Measurements from ENCODE around the gene CLEC2D. TPM values are rescaled to one million over a fixed set of nuclear protein-coding genes. Genes with fewer than 3 reads are reported as not detected.

CLEC2D gene
- total and polyA plus RNA-seq, 4 donors = 0.16 to 3.7 (median 3.0) TPM

- TF ChIP-seq YY1 (IDR thresholded peaks at IDR 0.05) = no peak
- TF ChIP-seq SP1 (IDR thresholded peaks at IDR 0.05) = no peak
- TF ChIP-seq ZBTB33 (IDR thresholded peaks at IDR 0.05) = no peak
- TF ChIP-seq, protein P1, sequence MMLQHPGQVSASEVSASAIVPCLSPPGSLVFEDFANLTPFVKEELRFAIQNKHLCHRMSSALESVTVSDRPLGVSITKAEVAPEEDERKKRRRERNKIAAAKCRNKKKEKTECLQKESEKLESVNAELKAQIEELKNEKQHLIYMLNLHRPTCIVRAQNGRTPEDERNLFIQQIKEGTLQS (IDR thresholded peaks at IDR 0.05) = no peak
- no peak for TF ChIP-seq NR2F2 (IDR thresholded peaks at IDR 0.05)
- TF ChIP-seq EGR1 (IDR thresholded peaks at IDR 0.05; ENCODE audit: low read depth in 2 of 2) = no peak
- TF ChIP-seq FOXA2 (IDR thresholded peaks at IDR 0.05) = no peak
- TF ChIP-seq RAD21 (IDR thresholded peaks at IDR 0.05) = no peak
- DNase-seq (ENCODE audit: low spot score) = no peak
- Histone ChIP-seq H3K4me1 (ENCODE audit: control insufficient read depth in 4 of 4, insufficient read depth in 4 of 4, low read length in 3 of 4) (peaks cover 0 to 4% (median 0%) of the 10 kb centered on the region in 4 donors), H3K9me3 (ENCODE audit: control insufficient read depth in 4 of 4, low read length in 3 of 4) (no peaks in the 10 kb centered on the region), H3K36me3 (ENCODE audit: control insufficient read depth in 4 of 4, insufficient read depth in 3 of 4, low read depth in 1 of 4, low read length in 3 of 4) (no peaks in the 10 kb centered on the region), H3K27me3 (ENCODE audit: control insufficient read depth in 4 of 4, insufficient read depth in 4 of 4, low read length in 3 of 4) (no peaks in the 10 kb centered on the region), H3K4me3 (ENCODE audit: low read depth in 1 of 3, low read length in 3 of 3) (no peak overlapping the region), H3K9ac (ENCODE audit: low read depth in 1 of 2, low read length in 2 of 2) (no peak overlapping the region), H3K27ac (ENCODE audit: low read depth in 1 of 2, low read length in 2 of 2) (no peak overlapping the region)
These were observed 36.7 kb downstream of the CLEC2D start for GRCh38 chr12:9706086-9706685.

DNA sequence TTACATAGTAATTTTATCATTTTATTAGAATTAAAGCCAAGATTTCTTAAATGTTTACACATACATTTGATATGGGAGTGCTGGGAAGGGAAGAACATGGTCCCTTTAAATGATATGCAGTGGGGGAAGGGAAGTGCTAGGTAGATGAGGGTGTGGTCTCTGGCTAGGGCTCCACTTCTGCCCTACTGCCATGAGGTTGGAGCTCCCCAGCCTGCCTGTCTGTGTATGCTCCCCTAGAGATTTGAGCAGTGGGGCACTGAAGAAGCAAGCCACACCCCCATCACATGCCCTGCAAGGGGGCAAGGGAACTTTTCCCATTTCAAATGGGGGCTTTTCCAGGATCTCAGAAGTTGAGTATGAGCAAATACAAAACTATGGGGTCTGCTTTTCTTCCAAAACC lies 37.8 kb downstream of the CLEC2D start:
- no peak overlapping the region for H3K9ac ChIP-seq (ENCODE audit: low read depth in 1 of 2, low read length in 2 of 2)
- H3K36me3 ChIP-seq (ENCODE audit: control insufficient read depth in 4 of 4, insufficient read depth in 3 of 4, low read depth in 1 of 4, low read length in 3 of 4) = no peaks in the 10 kb centered on the region
- no peak for TF ChIP-seq GABPA (IDR thresholded peaks at IDR 0.05 in 1 of 2, conservative IDR thresholded peaks at IDR 0.05 in 1 of 2)
- TF ChIP-seq FOXA1 (IDR thresholded peaks at IDR 0.05) = no peak
- TF ChIP-seq HNF4A (conservative IDR thresholded peaks at IDR 0.05) = no peak
- TF ChIP-seq HNF4G (IDR thresholded peaks at IDR 0.05) = no peak
- TF ChIP-seq SP1 (IDR thresholded peaks at IDR 0.05) = no peak
- TF ChIP-seq, protein P1 (IDR thresholded peaks at IDR 0.05) = no peak
- no peak for TF ChIP-seq YY1 (IDR thresholded peaks at IDR 0.05)
- TF ChIP-seq JUND (IDR thresholded peaks at IDR 0.05) = no peak
- no peak for TF ChIP-seq TAF1 (conservative IDR thresholded peaks at IDR 0.05)
- no peak for TF ChIP-seq RXRA (IDR thresholded peaks at IDR 0.05)
- TF ChIP-seq NR2F2 (IDR thresholded peaks at IDR 0.05) = no peak
- no peak for TF ChIP-seq FOXA2 (IDR thresholded peaks at IDR 0.05)
- no peak for TF ChIP-seq EGR1 (IDR thresholded peaks at IDR 0.05; ENCODE audit: low read depth in 2 of 2)
- TF ChIP-seq, protein P2, sequence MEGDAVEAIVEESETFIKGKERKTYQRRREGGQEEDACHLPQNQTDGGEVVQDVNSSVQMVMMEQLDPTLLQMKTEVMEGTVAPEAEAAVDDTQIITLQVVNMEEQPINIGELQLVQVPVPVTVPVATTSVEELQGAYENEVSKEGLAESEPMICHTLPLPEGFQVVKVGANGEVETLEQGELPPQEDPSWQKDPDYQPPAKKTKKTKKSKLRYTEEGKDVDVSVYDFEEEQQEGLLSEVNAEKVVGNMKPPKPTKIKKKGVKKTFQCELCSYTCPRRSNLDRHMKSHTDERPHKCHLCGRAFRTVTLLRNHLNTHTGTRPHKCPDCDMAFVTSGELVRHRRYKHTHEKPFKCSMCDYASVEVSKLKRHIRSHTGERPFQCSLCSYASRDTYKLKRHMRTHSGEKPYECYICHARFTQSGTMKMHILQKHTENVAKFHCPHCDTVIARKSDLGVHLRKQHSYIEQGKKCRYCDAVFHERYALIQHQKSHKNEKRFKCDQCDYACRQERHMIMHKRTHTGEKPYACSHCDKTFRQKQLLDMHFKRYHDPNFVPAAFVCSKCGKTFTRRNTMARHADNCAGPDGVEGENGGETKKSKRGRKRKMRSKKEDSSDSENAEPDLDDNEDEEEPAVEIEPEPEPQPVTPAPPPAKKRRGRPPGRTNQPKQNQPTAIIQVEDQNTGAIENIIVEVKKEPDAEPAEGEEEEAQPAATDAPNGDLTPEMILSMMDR (IDR thresholded peaks at IDR 0.05; ENCODE audit: low read depth, low read length, missing input control) = no peak
- TF ChIP-seq, protein P3, sequence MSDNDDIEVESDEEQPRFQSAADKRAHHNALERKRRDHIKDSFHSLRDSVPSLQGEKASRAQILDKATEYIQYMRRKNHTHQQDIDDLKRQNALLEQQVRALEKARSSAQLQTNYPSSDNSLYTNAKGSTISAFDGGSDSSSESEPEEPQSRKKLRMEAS (IDR thresholded peaks at IDR 0.05) = no peak
- TF ChIP-seq ZBTB33 (IDR thresholded peaks at IDR 0.05) = no peak
- no peak for TF ChIP-seq RAD21 (IDR thresholded peaks at IDR 0.05)
- no peak for TF ChIP-seq REST (IDR thresholded peaks at IDR 0.05)
- no peaks in the 10 kb centered on the region for H3K9me3 ChIP-seq (ENCODE audit: control insufficient read depth in 4 of 4, low read length in 3 of 4)
- H3K4me1 ChIP-seq (ENCODE audit: control insufficient read depth in 4 of 4, insufficient read depth in 4 of 4, low read length in 3 of 4) = peaks cover 0 to 4% (median 0%) of the 10 kb centered on the region in 4 donors
- no peak overlapping the region for H3K4me3 ChIP-seq (ENCODE audit: low read depth in 1 of 3, low read length in 3 of 3)
- H3K27ac ChIP-seq (ENCODE audit: low read depth in 1 of 2, low read length in 2 of 2) = no peak overlapping the region
- DNase-seq (ENCODE audit: low spot score) = no peak
- H3K27me3 ChIP-seq (ENCODE audit: control insufficient read depth in 4 of 4, insufficient read depth in 4 of 4, low read length in 3 of 4) = no peaks in the 10 kb centered on the region

Measured in liver (tissue), 9 donors.